K562 (cell line): ENCODE results near the gene PAQR4. TPM values are rescaled to one million over a fixed set of nuclear protein-coding genes. Genes with fewer than 3 reads are reported as not detected.
A peak's percentile ranks its signal among the peaks of the same experiment; 100 is the strongest.

Experiments used
- ARID4B ChIP-seq: sonication (generic); formaldehyde crosslinking; IDR thresholded peaks from 2 replicates; pipeline ENCODE4 v1.8.0; 2022; ENCODE audit warnings: mild to moderate bottlenecking, missing genetic modification reagents
- CCNT2 ChIP-seq: IDR thresholded peaks from 2 replicates; pipeline ENCODE4 v1.6.1; 2011; ENCODE audit warnings: borderline replicate concordance, low read depth, mild to moderate bottlenecking, moderate library complexity, mixed read lengths, low read length; ENCODE audit not compliant: insufficient read length; ENCODE audit errors: extremely low read depth
- FOS ChIP-seq: IDR thresholded peaks from 3 replicates; pipeline ENCODE4 v1.6.1; 2011; ENCODE audit not compliant: insufficient read length; ENCODE audit errors: extremely low read depth
- HMGN3 ChIP-seq: IDR thresholded peaks from 2 replicates; pipeline ENCODE4 v1.6.1; 2011; ENCODE audit warnings: borderline replicate concordance, low read depth, mild to moderate bottlenecking, mixed read lengths, low read length; ENCODE audit not compliant: insufficient read length; ENCODE audit errors: extremely low read depth
- MYC ChIP-seq, 2 experiments: fragments of 250-450 bp in 1 of 2; sonication (Bioruptor Pico) in 1 of 2; IDR thresholded peaks; 2 replicates each; pipeline versions ENCODE4 v1.5.1 to v1.6.1; 2012 to 2021; ENCODE audit warnings: low read depth in 2 of 2, borderline replicate concordance in 1 of 2, improper control_type of control experiment in 1 of 2, low read length in 1 of 2, mild to moderate bottlenecking in 1 of 2, moderate library complexity in 1 of 2
- NUFIP1 ChIP-seq: fragments of 450-650 bp; IDR thresholded peaks from 2 replicates; pipeline ENCODE4 v1.6.1; 2018; ENCODE audit not compliant: partially characterized antibody
- OTX1 ChIP-seq: fragments of 450-650 bp; formaldehyde crosslinking; IDR thresholded peaks from 2 replicates; pipeline ENCODE4 v1.4.0; 2022; ENCODE audit warnings: mild to moderate bottlenecking
- POLR2B ChIP-seq: fragments of 450-650 bp; IDR thresholded peaks from 2 replicates; pipeline ENCODE4 v1.6.1; 2018; ENCODE audit warnings: low read depth; ENCODE audit not compliant: partially characterized antibody
- SAP30 ChIP-seq: fragments of 200-600 bp; sonication (generic); IDR thresholded peaks from 2 replicates; pipeline ENCODE4 v1.6.1; 2012; ENCODE audit warnings: borderline replicate concordance, low read depth, mild to moderate bottlenecking, moderate library complexity, low read length, control low read depth, inconsistent platforms; ENCODE audit not compliant: insufficient read depth, poor library complexity, severe bottlenecking
- SMARCE1 ChIP-seq: fragments of 450-650 bp; IDR thresholded peaks from 2 replicates; pipeline ENCODE4 v1.7.1; 2016; ENCODE audit warnings: mild to moderate bottlenecking
- ZNF436 ChIP-seq: fragments of 250-450, 450-650 bp; sonication (Bioruptor Pico); formaldehyde crosslinking; IDR thresholded peaks from 2 replicates; pipeline ENCODE4 v1.7.0; 2020; ENCODE audit warnings: mild to moderate bottlenecking
- polyA plus RNA-seq, 8 experiments: library from polyadenylated mRNA; depleted of rRNA in 4 of 8; stranded (reverse) in 5 of 8; unstranded in 3 of 8; fragments of >200 nt; fragmentation: Nextera tagmentation in 2 of 8; fragmentation: Illumina TruSeq in 1 of 8; extraction: Ambion mirVana in 2 of 8; extraction: Trizol in 1 of 8; gene quantifications; 2 replicates each; pipeline versions ENCODE4 v1.2.1 to v1.2.3, GENCODE V29; 2011 to 2014; ENCODE audit warnings: inconsistent platforms in 1 of 8, missing spikeins in 1 of 8
- total RNA-seq, 7 experiments: library from RNA; depleted of rRNA in 6 of 7; stranded (reverse); fragments of >200 nt in 6 of 7; fragmentation: Illumina TruSeq in 2 of 7; extraction: Trizol in 2 of 7; gene quantifications; 2 replicates each; pipeline versions ENCODE4 v1.2.1 to v1.2.3, GENCODE V29; 2011 to 2021; ENCODE audit warnings: low replicate concordance in 1 of 7
- TF ChIP-seq, protein P1 (sequence below), 2 experiments: fragments of 450-650 bp; formaldehyde crosslinking in 1 of 2; IDR thresholded peaks; 2 replicates each; pipeline versions ENCODE4 v1.4.0 to v1.6.1; 2014 to 2020; ENCODE audit warnings: mild to moderate bottlenecking in 2 of 2, borderline replicate concordance in 1 of 2, low read depth in 1 of 2

Gene PAQR4
- total and polyA plus RNA-seq, 9 of the 15 experiments (the other 6 are each of a cell fraction or from before 2014, with no cell fraction given) = 0.62 to 40.4 (median 19.5) TPM

DNA sequence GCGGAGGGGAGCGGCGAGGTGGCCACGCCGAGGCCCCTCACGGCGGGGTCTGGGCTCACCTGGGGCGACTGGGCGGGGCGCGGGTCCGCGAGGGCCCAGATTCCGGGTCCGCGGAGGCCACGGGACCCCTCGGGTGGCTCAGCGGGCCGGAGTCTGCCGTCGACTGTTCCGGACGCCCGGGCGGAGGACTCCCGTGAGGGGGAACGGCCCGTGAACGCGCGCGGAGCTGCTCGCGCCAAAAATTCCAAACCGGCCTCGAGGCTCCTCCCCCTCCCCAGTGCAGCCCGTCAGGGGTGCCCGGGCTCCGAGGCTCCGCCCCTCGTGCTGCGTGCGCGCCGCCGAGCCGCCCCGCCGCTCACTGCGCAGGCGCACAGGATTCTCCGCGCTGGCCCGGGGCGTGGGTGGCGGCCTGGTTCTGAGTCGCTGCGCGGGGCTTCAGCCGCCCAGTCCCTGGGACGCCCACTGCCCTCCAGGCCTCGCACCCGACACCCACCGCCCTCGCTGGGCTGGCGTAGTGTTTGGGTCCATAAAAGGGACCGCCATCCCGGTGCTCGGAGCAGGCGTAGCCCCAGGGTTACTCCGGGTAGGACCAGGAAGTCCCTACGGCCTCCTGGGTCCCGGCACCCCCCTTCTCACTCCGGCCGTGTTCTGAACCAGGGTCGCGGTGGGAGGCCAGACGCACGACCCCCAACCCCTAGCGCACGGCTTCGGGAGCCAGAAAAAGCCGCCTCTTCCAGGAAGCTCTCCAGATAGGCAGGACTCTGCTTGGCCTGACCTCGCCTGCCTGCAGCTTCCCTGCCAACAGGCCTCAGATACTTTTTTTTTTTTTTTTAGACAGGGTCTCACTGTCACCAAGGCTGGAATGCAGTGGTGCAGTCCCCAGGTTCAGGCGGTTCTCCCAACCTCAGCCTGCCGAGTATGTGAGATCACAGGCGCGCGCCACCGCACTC lies 11.4 kb downstream of the PAQR4 start, which contains the start of gene PKMYT1 (continued):
- TF ChIP-seq HMGN3 (peak; percentile 59), POLR2B (peak; percentile 86), NUFIP1 (no peak), ZNF436 (CRISPR knock-in tag) (peak; percentile 85), OTX1 (no peak), ARID4B (peak; percentile 85), FOS (no peak), SAP30 (peak; percentile 73), SMARCE1 (no peak), CCNT2 (peak; percentile 93), MYC (IDR thresholded peaks at IDR 0.05; ENCODE audit: low read depth, low read length) (peak; percentile 78; the same call in 1 of the 2 replicates), MYC (CRISPR knock-in tag; IDR thresholded peaks at IDR 0.05; ENCODE audit: borderline replicate concordance, low read depth) (peak; percentile 76; the same call in 1 of the 2 replicates)
- TF ChIP-seq, protein P1, sequence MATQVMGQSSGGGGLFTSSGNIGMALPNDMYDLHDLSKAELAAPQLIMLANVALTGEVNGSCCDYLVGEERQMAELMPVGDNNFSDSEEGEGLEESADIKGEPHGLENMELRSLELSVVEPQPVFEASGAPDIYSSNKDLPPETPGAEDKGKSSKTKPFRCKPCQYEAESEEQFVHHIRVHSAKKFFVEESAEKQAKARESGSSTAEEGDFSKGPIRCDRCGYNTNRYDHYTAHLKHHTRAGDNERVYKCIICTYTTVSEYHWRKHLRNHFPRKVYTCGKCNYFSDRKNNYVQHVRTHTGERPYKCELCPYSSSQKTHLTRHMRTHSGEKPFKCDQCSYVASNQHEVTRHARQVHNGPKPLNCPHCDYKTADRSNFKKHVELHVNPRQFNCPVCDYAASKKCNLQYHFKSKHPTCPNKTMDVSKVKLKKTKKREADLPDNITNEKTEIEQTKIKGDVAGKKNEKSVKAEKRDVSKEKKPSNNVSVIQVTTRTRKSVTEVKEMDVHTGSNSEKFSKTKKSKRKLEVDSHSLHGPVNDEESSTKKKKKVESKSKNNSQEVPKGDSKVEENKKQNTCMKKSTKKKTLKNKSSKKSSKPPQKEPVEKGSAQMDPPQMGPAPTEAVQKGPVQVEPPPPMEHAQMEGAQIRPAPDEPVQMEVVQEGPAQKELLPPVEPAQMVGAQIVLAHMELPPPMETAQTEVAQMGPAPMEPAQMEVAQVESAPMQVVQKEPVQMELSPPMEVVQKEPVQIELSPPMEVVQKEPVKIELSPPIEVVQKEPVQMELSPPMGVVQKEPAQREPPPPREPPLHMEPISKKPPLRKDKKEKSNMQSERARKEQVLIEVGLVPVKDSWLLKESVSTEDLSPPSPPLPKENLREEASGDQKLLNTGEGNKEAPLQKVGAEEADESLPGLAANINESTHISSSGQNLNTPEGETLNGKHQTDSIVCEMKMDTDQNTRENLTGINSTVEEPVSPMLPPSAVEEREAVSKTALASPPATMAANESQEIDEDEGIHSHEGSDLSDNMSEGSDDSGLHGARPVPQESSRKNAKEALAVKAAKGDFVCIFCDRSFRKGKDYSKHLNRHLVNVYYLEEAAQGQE (IDR thresholded peaks at IDR 0.05; ENCODE audit: borderline replicate concordance) = no peak
- TF ChIP-seq, protein P1 (CRISPR knock-in tag; IDR thresholded peaks at IDR 0.05; ENCODE audit: low read depth) = 0 out of 2 replicates have a peak, but pooled peaks have one; percentile 59
